SH-SY5Y (cell line): ENCODE results near the gene EHHADH.

Experiments used
- GATA2 ChIP-seq: IDR thresholded peaks from 2 replicates; pipeline ENCODE4 v1.6.1; 2011; ENCODE audit warnings: mild to moderate bottlenecking, low read depth, low read length
- GATA3 ChIP-seq: IDR thresholded peaks from 2 replicates; pipeline ENCODE4 v1.6.1; 2011; ENCODE audit warnings: low read depth, mild to moderate bottlenecking, low read length, moderate library complexity

DNA sequence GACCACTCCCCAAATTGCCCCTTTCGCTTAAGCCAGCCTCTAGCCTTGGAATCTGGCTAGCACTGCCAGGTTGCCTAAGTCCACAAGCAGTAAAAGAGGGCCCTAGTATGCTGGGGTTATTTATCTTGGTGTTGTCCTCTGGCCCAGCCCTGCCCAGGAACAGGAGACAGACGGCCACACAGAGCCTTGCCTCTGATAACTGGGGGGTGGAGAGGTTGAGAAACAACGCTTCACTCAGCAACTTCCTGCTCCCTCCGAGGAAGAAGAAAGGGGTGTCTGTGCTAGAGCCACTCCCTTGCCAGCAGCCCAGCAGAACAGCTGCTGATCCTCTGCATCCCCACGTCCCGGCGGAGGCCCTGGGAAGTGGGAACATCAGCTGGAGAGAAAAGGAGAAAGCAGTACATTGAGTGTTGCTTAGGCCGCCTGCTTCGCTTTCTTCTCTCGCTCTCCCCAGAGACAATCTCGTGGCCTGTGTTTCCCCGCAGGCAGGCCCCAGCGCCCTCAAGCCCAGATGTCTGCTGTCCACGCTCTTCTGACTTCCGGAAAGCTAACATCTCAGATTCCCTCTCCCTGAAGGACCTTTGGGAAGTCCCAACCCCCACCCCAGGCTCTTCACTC lies 78.4 kb downstream of the EHHADH start:
- TF ChIP-seq GATA3: no peak
- no peak for TF ChIP-seq GATA2
